Stimulated activated CD4-positive, alpha-beta T cell treated with anti-CD3 and anti-CD28 coated beads, Interleukin-2, amount 100 ng/mL, for 48 hours (primary cell): Measurements from ENCODE around the gene HYOU1.
"Not testable (repeated sequence)": the region's sequence is repeated elsewhere in the genome, so short reads cannot be mapped to it uniquely, and the experiment has no call there.

Experiments used
- DNase-seq, 2 donors: peaks; one replicate each; pipeline ENCODE4 v3.0.0-alpha.2; 2020

The HYOU1 gene

DNA sequence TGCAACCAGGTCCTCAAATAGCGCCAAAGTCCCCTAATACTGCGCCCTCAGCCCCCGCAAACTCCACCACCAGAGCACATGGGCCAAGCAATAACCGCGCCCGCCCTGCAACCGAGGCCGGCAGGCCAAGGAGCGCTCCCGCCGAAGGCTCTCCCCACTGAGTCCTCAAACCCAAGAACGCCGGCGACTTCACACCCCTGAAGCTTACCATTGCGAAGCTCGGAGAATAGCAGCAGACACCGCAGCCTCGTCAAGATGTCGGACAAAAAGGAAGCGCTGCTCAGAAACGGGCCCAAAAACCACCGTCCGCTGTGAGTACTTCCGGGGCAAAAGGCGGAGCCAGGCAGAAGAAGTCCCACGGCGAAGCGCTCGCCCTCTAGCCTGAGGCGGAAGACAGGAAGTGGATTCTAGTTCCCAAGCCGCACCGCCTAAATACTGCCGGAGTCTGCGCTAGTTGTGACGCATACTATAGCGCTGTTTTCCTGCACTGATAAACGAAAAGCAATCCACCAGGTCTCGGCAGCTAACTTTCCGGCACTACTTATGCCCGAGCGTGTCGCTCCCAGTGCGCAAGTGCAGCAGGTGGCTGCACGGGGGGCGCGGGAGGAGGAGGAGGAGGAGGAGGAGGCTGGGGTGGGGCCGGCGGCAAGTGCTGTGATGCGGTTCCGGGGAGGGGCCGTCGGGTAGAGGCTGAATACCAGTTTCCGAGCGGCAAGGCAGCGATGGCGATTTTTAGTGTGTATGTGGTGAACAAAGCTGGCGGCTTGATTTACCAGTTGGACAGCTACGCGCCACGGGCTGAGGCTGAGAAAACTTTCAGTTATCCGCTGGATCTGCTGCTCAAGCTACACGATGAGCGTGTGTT lies 38.7 kb downstream of the HYOU1 start, which contains the start of the genes RPS25 and TRAPPC4:
Gene RPS25 (minus strand): TSS at position 270 of the 865 bp plus-strand sequence. CDS start 59 bp downstream, at position 211.
Gene TRAPPC4 (plus strand): TSS at position 693 of the 865 bp plus-strand sequence. CDS start 30 bp downstream, at position 723.
- DNase-seq, result peak; percentile 86 to 88

GRCh38 chr11:119017377-119017776 lies 39.6 kb downstream of the HYOU1 start:
- DNase-seq, result not testable (repeated sequence)

DNA sequence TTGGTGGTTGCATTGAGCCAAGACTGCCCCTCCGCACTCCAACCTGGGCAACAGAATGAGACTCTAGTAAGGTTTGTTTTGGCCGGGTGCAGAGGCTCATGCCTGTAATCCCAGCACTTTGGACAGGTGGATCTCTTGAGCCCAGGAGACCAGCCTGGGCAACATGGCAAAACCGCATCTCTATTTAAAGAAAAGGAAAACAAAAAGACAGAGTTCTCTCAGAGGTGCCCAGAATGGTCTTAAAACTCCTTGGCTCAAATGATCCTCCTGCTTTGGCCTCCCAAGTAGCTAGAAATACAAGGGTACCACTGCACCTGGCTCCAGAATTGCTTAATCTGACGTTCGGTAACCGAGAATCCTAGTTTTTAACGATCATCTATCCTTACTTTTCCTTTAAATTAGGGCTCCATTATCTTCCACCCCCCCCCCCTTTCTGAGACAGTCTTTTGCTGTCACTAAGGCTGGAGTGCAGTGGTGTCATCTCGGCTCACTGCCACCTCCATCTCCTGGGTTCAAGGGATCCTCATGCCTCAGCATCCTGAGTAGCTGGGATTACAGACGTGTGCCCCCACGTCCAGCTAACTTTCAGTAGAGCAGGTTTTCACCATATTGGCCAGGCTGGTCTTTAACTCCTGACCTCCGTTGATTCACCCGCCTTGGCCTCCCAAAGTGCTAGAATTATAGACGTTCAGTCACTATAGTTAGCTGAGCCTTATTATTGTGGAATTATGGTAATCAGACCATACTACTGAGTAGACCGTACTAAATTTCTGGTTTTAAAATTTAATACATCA lies 40.6 kb downstream of the HYOU1 start:
- no peak for DNase-seq

GRCh38 chr11:119015054-119015611 lies 41.9 kb downstream of the HYOU1 start:
- DNase-seq, result no peak

GRCh38 chr11:119014209-119014924 lies 42.6 kb downstream of the HYOU1 start:
- no peak for DNase-seq

- DNase-seq, result no peak
These were observed 44.3 kb downstream of the HYOU1 start for GRCh38 chr11:119012629-119013170.

GRCh38 chr11:119011476-119012053 lies 45.4 kb downstream of the HYOU1 start:
- no peak for DNase-seq

DNA sequence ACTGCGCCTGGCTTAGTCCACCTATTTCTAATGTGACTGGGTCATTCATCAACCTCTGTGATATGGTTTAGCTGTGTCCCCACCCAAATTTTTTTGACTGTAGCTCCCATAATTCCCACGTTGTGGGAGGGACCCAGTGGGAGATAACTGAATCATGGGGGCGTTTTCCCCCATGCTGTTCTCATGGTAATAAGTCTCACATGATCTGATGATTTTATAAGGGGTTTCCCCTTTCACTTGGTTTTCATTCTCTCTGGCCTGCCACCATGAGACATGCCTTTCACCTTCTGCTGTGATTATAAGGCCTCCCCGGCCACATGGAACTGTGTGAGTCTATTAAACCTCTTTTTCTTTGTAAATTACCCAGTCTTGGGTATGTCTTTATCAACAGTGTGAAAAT lies 50.3 kb downstream of the HYOU1 start:
- DNase-seq, result no peak

GRCh38 chr11:119000906-119001305 lies 56.1 kb downstream of the HYOU1 start:
- no peak for DNase-seq

DNA sequence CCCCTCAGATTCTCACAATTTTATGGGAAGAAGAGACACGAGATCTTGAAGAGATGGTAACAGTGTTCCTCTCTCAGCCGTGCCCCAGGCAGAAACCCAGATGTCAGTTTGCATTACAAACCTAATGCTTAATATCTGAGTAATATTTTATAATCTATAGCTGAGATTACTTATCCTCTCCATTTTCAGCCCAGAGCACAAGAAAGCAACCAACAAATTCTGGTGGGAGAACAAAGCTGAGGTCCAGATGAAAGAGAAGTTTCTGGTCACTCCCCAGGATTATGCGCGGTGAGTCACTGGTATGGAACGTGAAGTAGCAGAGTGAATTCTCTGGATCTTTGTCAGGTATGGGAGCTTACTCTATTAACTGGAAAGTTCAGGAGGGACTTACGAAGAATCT lies 58.2 kb downstream of the HYOU1 start:
- DNase-seq, result no peak

GRCh38 chr11:118998388-118998717 lies 58.7 kb downstream of the HYOU1 start:
- no peak for DNase-seq

- DNase-seq, result peak; percentile 93 to 94
These were observed 59.2 kb downstream of the HYOU1 start, which contains the start of gene CENATAC for GRCh38 chr11:118997627-118998387. TSS of gene CENATAC (plus strand) at chr11:118998138. CDS start at chr11:118998198, 60 bp downstream.

DNA sequence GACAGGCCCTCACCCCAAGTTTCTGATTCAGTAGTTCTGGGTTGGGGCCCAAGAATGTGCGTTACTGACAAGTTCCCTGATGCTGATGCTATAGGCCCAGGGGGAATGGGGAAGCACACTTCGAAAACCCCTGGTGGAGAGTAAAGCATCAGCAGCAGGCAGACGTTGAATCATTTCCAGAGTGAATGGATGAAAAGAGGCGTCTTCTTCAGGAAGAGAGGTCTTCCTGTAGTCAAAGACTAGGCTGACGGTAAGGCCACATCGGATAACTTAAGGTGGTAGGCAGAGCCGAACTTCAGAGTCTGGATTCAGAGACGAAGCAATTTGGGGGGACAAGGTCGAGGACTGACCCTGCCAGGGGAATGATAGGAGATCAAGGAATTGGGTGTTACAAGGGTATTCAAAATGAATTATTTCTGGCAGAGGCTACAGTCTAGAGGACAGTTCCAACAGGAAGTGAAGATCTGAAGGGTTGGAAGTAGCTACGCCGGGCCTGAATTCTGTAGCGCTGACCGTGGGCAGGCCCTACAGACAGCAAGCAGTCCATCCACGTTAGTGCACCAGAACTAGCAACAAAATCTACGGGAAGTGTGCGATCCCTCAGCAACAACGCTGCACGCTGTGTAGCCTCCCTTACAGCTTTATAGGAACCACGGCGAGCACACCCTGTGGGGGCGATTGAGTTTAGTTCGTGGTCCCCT lies 59.9 kb downstream of the HYOU1 start:
- peak in 1 of 2 donors; percentile 30 for DNase-seq
